Measurements from ENCODE around the gene TMSB15C.

TMSB15C gene

GRCh38 chrX:104045642-104046041, 30.4 kb downstream of the TMSB15C start:
- no peak for DNase-seq (ENCODE audit: low spot score)

- DNase-seq (ENCODE audit: low spot score) = no peak
Observed at GRCh38 chrX:104041003-104041402, 35.0 kb downstream of the TMSB15C start.

DNA sequence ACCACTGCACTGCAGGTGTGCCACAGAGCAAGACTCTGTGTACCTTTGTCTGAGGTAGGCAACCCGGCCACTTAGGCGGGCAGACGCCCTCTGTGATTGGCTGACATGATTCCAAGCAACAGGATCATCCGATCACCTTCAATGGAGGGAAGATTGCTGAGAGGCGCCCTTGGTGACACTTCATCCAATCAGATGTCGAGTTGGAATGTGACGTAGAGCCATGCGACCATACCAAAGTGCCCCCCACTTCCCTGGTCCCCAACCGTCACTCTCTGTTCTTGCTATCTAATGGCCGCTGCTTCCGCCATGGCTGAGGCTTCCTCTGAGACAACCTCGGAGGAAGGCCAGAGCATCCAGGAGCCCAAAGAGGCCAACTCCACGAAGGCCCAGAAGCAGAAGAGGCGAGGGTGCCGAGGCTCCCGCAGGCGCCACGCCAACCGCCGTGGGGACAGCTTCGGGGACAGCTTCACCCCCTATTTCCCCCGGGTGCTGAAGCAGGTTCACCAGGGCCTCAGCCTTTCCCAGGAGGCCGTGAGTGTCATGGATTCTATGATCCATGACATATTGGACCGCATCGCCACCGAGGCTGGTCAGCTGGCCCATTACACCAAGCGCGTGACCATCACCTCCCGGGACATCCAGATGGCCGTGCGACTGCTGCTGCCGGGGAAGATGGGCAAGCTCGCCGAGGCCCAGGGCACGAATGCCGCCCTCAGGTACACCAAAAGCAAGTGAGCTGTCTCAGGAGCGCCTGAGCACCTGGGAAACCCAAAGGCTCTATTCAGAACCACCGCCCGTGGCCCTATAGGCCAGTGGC, 36.1 kb downstream of the TMSB15C start, which contains the start of gene H2BW2:
Gene H2BW2, plus strand, starts transcription at position 268 of the 817 bp plus-strand sequence. Its CDS starts 39 bp downstream, at position 307.
- DNase-seq (ENCODE audit: low spot score) = no peak
